Endometrial microvascular endothelial cells (primary cell): Measurements from ENCODE around the gene TMEM117. TPM values are rescaled to one million over a fixed set of nuclear protein-coding genes. Genes with fewer than 3 reads are reported as not detected.
"Not testable (repeated sequence)": the region's sequence is repeated elsewhere in the genome, so short reads cannot be mapped to it uniquely, and the experiment has no call there.

Source experiments
- in situ Hi-C: cut with HindIII; loops from 2 replicates; pipeline ENCODE4 v1.10.0; 2017; ENCODE audit warnings: low sequenced_read_pairs, low pct_unique_long_range_greater_than_20kb; ENCODE audit errors: inconsistent ontology term
- total RNA-seq: library from RNA; depleted of rRNA; stranded (reverse); fragments of >200 nt; gene quantifications from one replicate; pipeline ENCODE4 v1.2.3, GENCODE V29; 2015; ENCODE audit errors: inconsistent ontology term

The TMEM117 gene
- total RNA-seq, 1 donor from 2014 or later = 1.9 TPM

- in situ Hi-C loops = no loop called here
Observed at GRCh38 chr12:43835264-43835655, 621 bp upstream of the TMEM117 start.

GRCh38 chr12:43836475-43836989 is 651 bp downstream of the TMEM117 start:
- in situ Hi-C loops = no loop called here

- in situ Hi-C loops = no loop called here
Observed at GRCh38 chr12:43840338-43840737, 4.5 kb downstream of the TMEM117 start.

GRCh38 chr12:43841253-43841652 is 5.4 kb downstream of the TMEM117 start:
- in situ Hi-C loops = no loop called here

GRCh38 chr12:43842259-43842658 is 6.4 kb downstream of the TMEM117 start:
- in situ Hi-C loops = no loop called here

GRCh38 chr12:43847425-43848225 is 11.7 kb downstream of the TMEM117 start:
- in situ Hi-C loops = not testable (repeated sequence)

GRCh38 chr12:43848226-43848507 is 12.3 kb downstream of the TMEM117 start:
- in situ Hi-C loops = no loop called here

GRCh38 chr12:43848786-43849185 is 12.9 kb downstream of the TMEM117 start:
- in situ Hi-C loops = no loop called here

GRCh38 chr12:43852744-43853143 is 16.9 kb downstream of the TMEM117 start:
- in situ Hi-C loops = no loop called here

GRCh38 chr12:43856972-43857371 is 21.1 kb downstream of the TMEM117 start:
- in situ Hi-C loops = no loop called here

- in situ Hi-C loops = no loop called here
Observed at GRCh38 chr12:43858096-43858495, 22.2 kb downstream of the TMEM117 start.

GRCh38 chr12:43858991-43859390 is 23.1 kb downstream of the TMEM117 start:
- in situ Hi-C loops = no loop called here

GRCh38 chr12:43861015-43861839 is 25.3 kb downstream of the TMEM117 start:
- in situ Hi-C loops = no loop called here

GRCh38 chr12:43861840-43862150 is 25.9 kb downstream of the TMEM117 start:
- in situ Hi-C loops = no loop called here

GRCh38 chr12:43863770-43864366 is 28.0 kb downstream of the TMEM117 start:
- in situ Hi-C loops = no loop called here

- in situ Hi-C loops = not testable (repeated sequence)
Observed at GRCh38 chr12:43864557-43864956, 28.7 kb downstream of the TMEM117 start.

GRCh38 chr12:43869184-43869583 is 33.3 kb downstream of the TMEM117 start:
- in situ Hi-C loops = no loop called here

GRCh38 chr12:43869765-43870164 is 33.9 kb downstream of the TMEM117 start:
- in situ Hi-C loops = not testable (repeated sequence)

GRCh38 chr12:43871258-43871657 is 35.4 kb downstream of the TMEM117 start:
- in situ Hi-C loops = not testable (repeated sequence)

- in situ Hi-C loops = no loop called here
Observed at GRCh38 chr12:43872396-43872795, 36.5 kb downstream of the TMEM117 start.
